IMR-90 (cell line): ENCODE data around the gene KRTAP19-8. TPM values are rescaled to one million over a fixed set of nuclear protein-coding genes. Genes with fewer than 3 reads are reported as not detected.

Experiments used
- ATAC-seq: fragments of 200-7000 bp; cut with Tn5 transposase; 2 replicates; pipeline ENCODE4 v1.9.1; 2020; ENCODE audit warnings: low read depth, mild to moderate bottlenecking, moderate library complexity
- BruUV-seq: library from RNA; stranded (reverse); fragments of 400-500 nt; replicated peaks from 2 replicates; lab custom pipeline; 2021; lab: Mats Ljungman, UMichigan
- CTCF ChIA-PET: fragments of 300-600 bp; formaldehyde crosslinking; extraction: SDS; loops from one replicate; lab custom pipeline; 2021; ENCODE audit warnings: antibody characterized with exemption; lab: Yijun Ruan, JAX
- POLR2A ChIA-PET: fragments of 300-600 bp; sonication (Branson Sonifier 250); formaldehyde crosslinking; loops from one replicate; lab custom pipeline; 2022; ENCODE audit warnings: antibody characterized with exemption; ENCODE audit not compliant: unreplicated experiment; lab: Charles Lee
- DNase-seq: peaks from one replicate; pipeline ENCODE4 v3.0.0; 2013
- H2AFZ ChIP-seq: replicated peaks from 2 replicates; pipeline ENCODE3; 2013; ENCODE audit warnings: low read length, mild to moderate bottlenecking; ENCODE audit not compliant: poor library complexity
- H2AK5ac ChIP-seq: 2 replicates; pipeline ENCODE4 v1.6.1; 2013; ENCODE audit warnings: low read depth, low read length, inconsistent platforms
- H2AK9ac ChIP-seq: replicated peaks from 2 replicates; pipeline ENCODE3; 2013; ENCODE audit warnings: mild to moderate bottlenecking, low read depth, low read length, moderate library complexity; ENCODE audit not compliant: poor library complexity
- H2BK120ac ChIP-seq: 2 replicates; pipeline ENCODE4 v1.6.1; 2013; ENCODE audit warnings: low read depth, low read length, inconsistent platforms
- H2BK15ac ChIP-seq: 3 replicates; pipeline ENCODE4 v1.6.1; 2013; ENCODE audit warnings: low read depth, low read length, inconsistent platforms
- H2BK20ac ChIP-seq: 2 replicates; pipeline ENCODE4 v1.6.1; 2013; ENCODE audit warnings: low read depth, mild to moderate bottlenecking, inconsistent platforms, low read length, moderate library complexity
- H2BK5ac ChIP-seq: 2 replicates; pipeline ENCODE4 v1.6.1; 2013; ENCODE audit warnings: mild to moderate bottlenecking, low read depth, low read length, inconsistent platforms; ENCODE audit not compliant: poor library complexity, severe bottlenecking
- H3K14ac ChIP-seq: replicated peaks from 2 replicates; pipeline ENCODE4 v1.6.1; 2013; ENCODE audit warnings: low read depth, low read length, inconsistent platforms
- H3K18ac ChIP-seq: 2 replicates; pipeline ENCODE4 v1.6.1; 2013; ENCODE audit warnings: low read depth, low read length, control low read depth
- H3K23ac ChIP-seq: 2 replicates; pipeline ENCODE4 v1.6.1; 2013; ENCODE audit warnings: low read depth, low read length, inconsistent platforms
- H3K27ac ChIP-seq: 2 replicates; pipeline ENCODE4 v1.5.1; 2013; ENCODE audit warnings: mild to moderate bottlenecking, control low read depth, low read length; ENCODE audit not compliant: insufficient read depth
- H3K27me3 ChIP-seq: 2 replicates; pipeline ENCODE4 v1.6.1; 2013; ENCODE audit warnings: low read length; ENCODE audit not compliant: control insufficient read depth, insufficient read depth
- H3K36me3 ChIP-seq: 2 replicates; pipeline ENCODE4 v1.6.1; 2013; ENCODE audit warnings: low read length, mixed read lengths; ENCODE audit not compliant: control insufficient read depth, insufficient read depth
- H3K4ac ChIP-seq: 2 replicates; pipeline ENCODE4 v1.6.1; 2013; ENCODE audit warnings: low read depth, low read length, inconsistent platforms
- H3K4me1 ChIP-seq: 2 replicates; pipeline ENCODE4 v1.6.1; 2013; ENCODE audit warnings: low read length, mixed read lengths; ENCODE audit not compliant: control insufficient read depth, insufficient read depth
- H3K4me2 ChIP-seq: 2 replicates; pipeline ENCODE4 v1.6.1; 2013; ENCODE audit warnings: low read depth, mild to moderate bottlenecking, control low read depth, low read length, moderate library complexity
- H3K4me3 ChIP-seq: 2 replicates; pipeline ENCODE4 v1.5.1; 2013; ENCODE audit warnings: low read depth, mild to moderate bottlenecking, control low read depth, low read length, moderate library complexity; ENCODE audit not compliant: insufficient read depth
- H3K56ac ChIP-seq: 2 replicates; pipeline ENCODE4 v1.6.1; 2013; ENCODE audit warnings: low read length, inconsistent platforms; ENCODE audit not compliant: insufficient read depth; ENCODE audit errors: extremely low read depth
- H3K79me1 ChIP-seq, 2 experiments: 2 replicates each; pipeline ENCODE4 v1.6.1; 2013; ENCODE audit warnings: low read length in 2 of 2, inconsistent platforms in 1 of 2, low read depth in 1 of 2
- H3K9ac ChIP-seq: 2 replicates; pipeline ENCODE4 v1.6.1; 2013; ENCODE audit warnings: low read depth, low read length, control low read depth
- H3K9me1 ChIP-seq: 2 replicates; pipeline ENCODE4 v1.6.1; 2013; ENCODE audit warnings: low read length, inconsistent platforms; ENCODE audit not compliant: insufficient read depth
- H3K9me3 ChIP-seq: 2 replicates; pipeline ENCODE4 v1.6.1; 2013; ENCODE audit warnings: low read length; ENCODE audit not compliant: control insufficient read depth, insufficient read depth
- H4K20me1 ChIP-seq: 2 replicates; pipeline ENCODE4 v1.6.1; 2013; ENCODE audit warnings: low read length, inconsistent platforms; ENCODE audit not compliant: insufficient read depth
- H4K5ac ChIP-seq: 2 replicates; pipeline ENCODE4 v1.6.1; 2013; ENCODE audit warnings: mild to moderate bottlenecking, low read depth, low read length, control low read depth
- H4K8ac ChIP-seq, 2 experiments: 2 replicates each; pipeline ENCODE4 v1.6.1; 2013; ENCODE audit warnings: low read depth in 2 of 2, low read length in 2 of 2, control low read depth in 1 of 2, inconsistent platforms in 1 of 2
- H4K91ac ChIP-seq: 2 replicates; pipeline ENCODE4 v1.6.1; 2013; ENCODE audit warnings: low read depth, low read length, inconsistent platforms; ENCODE audit not compliant: insufficient read depth
- BHLHE40 ChIP-seq: fragments of 150-350 bp; IDR thresholded peaks from 2 replicates; pipeline ENCODE4 v1.6.1; 2016; ENCODE audit warnings: mild to moderate bottlenecking, low read depth, low read length
- CEBPB ChIP-seq: IDR thresholded peaks from 2 replicates; pipeline ENCODE4 v1.6.1; 2012; ENCODE audit warnings: low read depth, low read length, improper control_type of control experiment
- ELK1 ChIP-seq: fragments of 150-350 bp; IDR thresholded peaks from 2 replicates; pipeline ENCODE4 v1.6.1; 2016; ENCODE audit warnings: low read depth, mild to moderate bottlenecking, low read length, moderate library complexity, borderline replicate concordance
- MAFK ChIP-seq: IDR thresholded peaks from 2 replicates; pipeline ENCODE4 v1.6.1; 2012; ENCODE audit warnings: low read depth, low read length, improper control_type of control experiment
- MAZ ChIP-seq: IDR thresholded peaks from 2 replicates; pipeline ENCODE4 v1.6.1; 2012; ENCODE audit warnings: low read depth, mild to moderate bottlenecking, low read length, improper control_type of control experiment, moderate library complexity, borderline replicate concordance
- NFE2L2 ChIP-seq: fragments of 150-350 bp; IDR thresholded peaks from 2 replicates; pipeline ENCODE4 v1.6.1; 2016; ENCODE audit warnings: low read depth, mild to moderate bottlenecking, low read length
- RAD21 ChIP-seq: IDR thresholded peaks from 2 replicates; pipeline ENCODE4 v1.6.1; 2012; ENCODE audit warnings: low read length, improper control_type of control experiment
- RCOR1 ChIP-seq: IDR thresholded peaks from 2 replicates; pipeline ENCODE4 v1.6.1; 2012; ENCODE audit warnings: mild to moderate bottlenecking, low read length, improper control_type of control experiment; ENCODE audit not compliant: insufficient replicate concordance
- RFX5 ChIP-seq: IDR thresholded peaks from 2 replicates; pipeline ENCODE4 v1.8.0; 2012; ENCODE audit warnings: low read depth, mild to moderate bottlenecking, low read length, moderate library complexity
- SMC3 ChIP-seq: fragments of 150-350 bp; IDR thresholded peaks from 2 replicates; pipeline ENCODE4 v1.6.1; 2016; ENCODE audit warnings: low read depth, mild to moderate bottlenecking, antibody characterized with exemption, low read length, moderate library complexity
- USF2 ChIP-seq: fragments of 150-350 bp; IDR thresholded peaks from 2 replicates; pipeline ENCODE4 v1.6.1; 2017; ENCODE audit warnings: mild to moderate bottlenecking, antibody characterized with exemption, low read length, low read depth
- WGBS, 2 experiments: methylation state at CpG; one replicate each; pipeline versions ENCODE4 v1.1.5 to v1.1.7; 2013; ENCODE audit warnings: missing lambda C conversion rate in 2 of 2; ENCODE audit not compliant: insufficient read length in 1 of 2; ENCODE audit errors: extremely low coverage in 2 of 2; 5-methylcytosine and 5-hydroxymethylcytosine counted together
- dilution Hi-C: fragments of 300-500 bp; cut with HindIII; formaldehyde crosslinking; loops from one replicate; pipeline ENCODE4 v1.14.3; 2018; ENCODE audit warnings: low sequenced_read_pairs; ENCODE audit not compliant: unreplicated experiment
- in situ Hi-C: fragments of 300-500 bp; cut with MboI; formaldehyde crosslinking; loops from 3 replicates; pipeline ENCODE4 v1.14.3; 2019; ENCODE audit warnings: low sequenced_read_pairs, inconsistent platforms, mixed read lengths
- intact Hi-C: fragments of 100-400 bp; cut with micrococcal nuclease; formaldehyde crosslinking; loops from 2 replicates; pipeline ENCODE4 v1.10.0; 2022
- polyA plus RNA-seq, 3 experiments: library from polyadenylated mRNA; depleted of rRNA; stranded (reverse); fragments of >200 nt; gene quantifications; 2 replicates each; pipeline ENCODE4 v1.2.3, GENCODE V29; 2012; ENCODE audit warnings: low replicate concordance in 1 of 3
- total RNA-seq: library from RNA; depleted of rRNA; stranded (reverse); fragments of >200 nt; gene quantifications from 2 replicates; pipeline ENCODE4 v1.2.3, GENCODE V29; 2012
- TF ChIP-seq, protein P1 (sequence below): conservative IDR thresholded peaks from 2 replicates; pipeline ENCODE4 v1.5.1; 2012; ENCODE audit warnings: mild to moderate bottlenecking, low read depth, low read length, improper control_type of control experiment

KRTAP19-8 gene
- total and polyA plus RNA-seq, 2 of the 4 experiments (the other 2 are of a cell fraction), result not detected

- dilution Hi-C loops, result no loop called here
- in situ Hi-C loops, result no loop called here
- Histone ChIP-seq H3K9me3 (peaks cover 4% of the 10 kb centered on the region; the same call in 1 of the 2 replicates), H3K9ac (no peak overlapping the region), H2BK15ac (no peak overlapping the region), H4K8ac (no peak overlapping the region), H3K79me1 (no peaks in the 10 kb centered on the region), H3K56ac (no peak overlapping the region), H3K23ac (no peak overlapping the region), H4K91ac (no peak overlapping the region), H3K14ac (no peak overlapping the region), H3K27me3 (no peaks in the 10 kb centered on the region), H4K20me1 (no peaks in the 10 kb centered on the region), H3K36me3 (no peaks in the 10 kb centered on the region), H3K9me1 (no peaks in the 10 kb centered on the region), H3K18ac (no peak overlapping the region), H3K4me1 (no peaks in the 10 kb centered on the region), H3K4me2 (no peak overlapping the region), H2BK120ac (no peak overlapping the region), H2AFZ (no peak overlapping the region), H3K4me3 (no peak overlapping the region), H3K4ac (no peak overlapping the region), H4K5ac (no peak overlapping the region), H2BK5ac (no peak overlapping the region), H2AK9ac (no peak overlapping the region), H3K27ac (no peak overlapping the region), H2AK5ac (no peak overlapping the region), H2BK20ac (no peak overlapping the region)
- ATAC-seq, result no peak
- WGBS, 2 experiments, result no CpG with 5 or more reads among the region's 1 CpG
- POLR2A ChIA-PET, result no interaction called here
- TF ChIP-seq RFX5 (no peak), CEBPB (no peak), ELK1 (no peak), MAFK (no peak), SMC3 (no peak), MAZ (no peak), BHLHE40 (no peak), NFE2L2 (no peak), RAD21 (no peak), USF2 (no peak), RCOR1 (no peak)
- TF ChIP-seq, protein P1, sequence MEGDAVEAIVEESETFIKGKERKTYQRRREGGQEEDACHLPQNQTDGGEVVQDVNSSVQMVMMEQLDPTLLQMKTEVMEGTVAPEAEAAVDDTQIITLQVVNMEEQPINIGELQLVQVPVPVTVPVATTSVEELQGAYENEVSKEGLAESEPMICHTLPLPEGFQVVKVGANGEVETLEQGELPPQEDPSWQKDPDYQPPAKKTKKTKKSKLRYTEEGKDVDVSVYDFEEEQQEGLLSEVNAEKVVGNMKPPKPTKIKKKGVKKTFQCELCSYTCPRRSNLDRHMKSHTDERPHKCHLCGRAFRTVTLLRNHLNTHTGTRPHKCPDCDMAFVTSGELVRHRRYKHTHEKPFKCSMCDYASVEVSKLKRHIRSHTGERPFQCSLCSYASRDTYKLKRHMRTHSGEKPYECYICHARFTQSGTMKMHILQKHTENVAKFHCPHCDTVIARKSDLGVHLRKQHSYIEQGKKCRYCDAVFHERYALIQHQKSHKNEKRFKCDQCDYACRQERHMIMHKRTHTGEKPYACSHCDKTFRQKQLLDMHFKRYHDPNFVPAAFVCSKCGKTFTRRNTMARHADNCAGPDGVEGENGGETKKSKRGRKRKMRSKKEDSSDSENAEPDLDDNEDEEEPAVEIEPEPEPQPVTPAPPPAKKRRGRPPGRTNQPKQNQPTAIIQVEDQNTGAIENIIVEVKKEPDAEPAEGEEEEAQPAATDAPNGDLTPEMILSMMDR, result no peak
- BruUV-seq, result no TSS peak
- CTCF ChIA-PET, result no interaction called here
- DNase-seq, result no peak
- intact Hi-C loops, result no loop called here
Measured at GRCh38 chr21:31042080-31042464, 3.8 kb upstream of the KRTAP19-8 start.
